Inflammatory macrophage (primary cell): ENCODE data around the gene PIAS1.
"Not testable (repeated sequence)": the region's sequence is repeated elsewhere in the genome, so short reads cannot be mapped to it uniquely, and the experiment has no call there.

ENCODE experiments used
- DNase-seq, 2 donors: peaks; one replicate each; pipeline ENCODE4 v3.0.0-alpha.2; 2020 to 2022

The PIAS1 gene

GRCh38 chr15:68184616-68185480 lies 130.7 kb downstream of the PIAS1 start:
- peak; percentile 28 to 32 for DNase-seq

- DNase-seq: no peak
Measured at GRCh38 chr15:68186671-68187397, 132.7 kb downstream of the PIAS1 start.

GRCh38 chr15:68187559-68187958 lies 133.4 kb downstream of the PIAS1 start:
- DNase-seq: no peak

- DNase-seq: no peak
Measured at GRCh38 chr15:68188647-68189046, 134.5 kb downstream of the PIAS1 start.

- no peak for DNase-seq
Measured at GRCh38 chr15:68190048-68190447, 135.9 kb downstream of the PIAS1 start.

GRCh38 chr15:68191555-68191954 lies 137.4 kb downstream of the PIAS1 start:
- no peak for DNase-seq

- no peak for DNase-seq
Measured at GRCh38 chr15:68192117-68192516, 138.0 kb downstream of the PIAS1 start.

- no peak for DNase-seq
Measured at GRCh38 chr15:68192804-68193486, 138.8 kb downstream of the PIAS1 start.

- DNase-seq: no peak
Measured at GRCh38 chr15:68195336-68196112, 141.4 kb downstream of the PIAS1 start.

- no peak for DNase-seq
Measured at GRCh38 chr15:68196445-68197169, 142.5 kb downstream of the PIAS1 start.

GRCh38 chr15:68197170-68197492 lies 143.0 kb downstream of the PIAS1 start:
- DNase-seq: no peak

- DNase-seq: no peak
Measured at GRCh38 chr15:68197661-68198437, 143.7 kb downstream of the PIAS1 start.

- DNase-seq: no peak
Measured at GRCh38 chr15:68199340-68199739, 145.2 kb downstream of the PIAS1 start.

- DNase-seq: no peak
Measured at GRCh38 chr15:68200016-68200861, 146.1 kb downstream of the PIAS1 start.

GRCh38 chr15:68201153-68201878 lies 147.2 kb downstream of the PIAS1 start:
- no peak for DNase-seq

GRCh38 chr15:68201879-68202261 lies 147.8 kb downstream of the PIAS1 start:
- no peak for DNase-seq

- not testable (repeated sequence) for DNase-seq
Measured at GRCh38 chr15:68202994-68203393, 148.9 kb downstream of the PIAS1 start.

GRCh38 chr15:68203486-68203885 lies 149.4 kb downstream of the PIAS1 start:
- DNase-seq: no peak

GRCh38 chr15:68203956-68204355 lies 149.8 kb downstream of the PIAS1 start:
- DNase-seq: no peak
